Measurements from ENCODE around the gene NCKAP5L. TPM values are rescaled to one million over a fixed set of nuclear protein-coding genes. Genes with fewer than 3 reads are reported as not detected.

NCKAP5L gene
- total and polyA plus RNA-seq, 2 donors (not counting 3 experiments of a cell fraction or from before 2014, with no cell fraction given), result 17.4 to 46.1 TPM

- no peaks in the 10 kb centered on the region for H3K79me2 ChIP-seq (ENCODE audit: control insufficient read depth, insufficient read depth, low read length)
- no peak overlapping the region for H3K9ac ChIP-seq (replicated peaks; ENCODE audit: extremely low read depth, insufficient read depth, low read length)
- no TSS peak for BruUV-seq (replicated peaks)
- ChIA-PET POLR2A (no interaction called here), CTCF (interaction anchor here (0.6 to 1.9 kb wide), 6 partner anchors 11 to 51 kb away, joined by 3 to 8 read pairs (median 4); no protein-coding TSS in a partner anchor)
- peaks cover 14 to 45% of the 10 kb centered on the region in 2 experiments for H3K36me3 ChIP-seq (ENCODE audit: control insufficient read depth in 2 of 2, extremely low read depth in 1 of 2, insufficient read depth in 2 of 2, low read length in 2 of 2)
- H3K27me3 ChIP-seq (ENCODE audit: control insufficient read depth in 2 of 2, insufficient read depth in 2 of 2, low read length in 2 of 2), result no peaks in the 10 kb centered on the region
- no peak overlapping the region for H3K4me3 ChIP-seq (replicated peaks in 1 of 3; ENCODE audit: insufficient read depth in 1 of 3, low read depth in 1 of 3, low read length in 3 of 3)
- H3K4me1 ChIP-seq (ENCODE audit: control insufficient read depth, extremely low read depth, insufficient read depth, low read length), result no peaks in the 10 kb centered on the region
- no peak for FAIRE-seq
- dilution Hi-C loops (cut with MboI; ENCODE audit: extremely low pct_ligation_motif_present, low sequenced_read_pairs), result no loop called here
- TF ChIP-seq CTCF (IDR thresholded peaks at IDR 0.05; ENCODE audit: extremely low read depth in 1 of 2, insufficient read depth in 1 of 2, low read depth in 1 of 2, low read length in 2 of 2), result no peak
- TF ChIP-seq MAX (IDR thresholded peaks at IDR 0.05; ENCODE audit: insufficient read depth, insufficient read length), result no peak
- no peak for TF ChIP-seq GATA2 (IDR thresholded peaks at IDR 0.05; ENCODE audit: insufficient read depth, insufficient read length, low read depth, low read length)
- TF ChIP-seq POLR2AphosphoS5 (IDR thresholded peaks at IDR 0.05; ENCODE audit: insufficient read depth, low read depth, low read length), result no peak
- TF ChIP-seq FOS (IDR thresholded peaks at IDR 0.05; ENCODE audit: borderline replicate concordance, insufficient read depth, low read length), result no peak
- no peak for TF ChIP-seq MYC (IDR thresholded peaks at IDR 0.05; ENCODE audit: low read depth, low read length)
- TF ChIP-seq POLR2A (IDR thresholded peaks at IDR 0.05; ENCODE audit: low read depth, low read length), result no peak
- TF ChIP-seq JUN (IDR thresholded peaks at IDR 0.05; ENCODE audit: borderline replicate concordance, insufficient read depth, insufficient read length, low read depth), result no peak
- no peaks in the 10 kb centered on the region for H4K20me1 ChIP-seq (replicated peaks; ENCODE audit: control insufficient read depth, extremely low read depth, insufficient read depth, low read length)
- H3K9me3 ChIP-seq (replicated peaks; ENCODE audit: control insufficient read depth, insufficient read depth, low read length), result no peaks in the 10 kb centered on the region
- H3K4me2 ChIP-seq (ENCODE audit: insufficient read depth, low read length), result no peak overlapping the region
- H3K27ac ChIP-seq (ENCODE audit: insufficient read depth, low read depth, low read length), result no peak overlapping the region
- no peaks in the 10 kb centered on the region for H3K9me1 ChIP-seq (replicated peaks; ENCODE audit: control insufficient read depth, extremely low read depth, insufficient read depth, low read length)
- no peak for DNase-seq (ENCODE audit: low read depth, low spot score)
- intact Hi-C loops (cut with micrococcal nuclease), result no loop called here
- H2AFZ ChIP-seq (ENCODE audit: low read depth, low read length), result no peak overlapping the region
Observed at GRCh38 chr12:49805409-49805808, 22.8 kb downstream of the NCKAP5L start.
